Heart right ventricle (tissue), 16 donors: Measurements from ENCODE around the gene NUDT16L1. TPM values are rescaled to one million over a fixed set of nuclear protein-coding genes. Genes with fewer than 3 reads are reported as not detected.

ENCODE experiments used
- ATAC-seq, 8 donors: fragments of 200-7000 bp; cut with Tn5 transposase; one replicate each; pipeline ENCODE4 v1.9.1; 2020; ENCODE audit warnings: mild to moderate bottlenecking in 8 of 8, moderate library complexity in 8 of 8, moderate number of reproducible peaks in 1 of 8
- DNase-seq, 2 donors: peaks; one replicate each; pipeline ENCODE4 v3.0.0-alpha.2; 2020
- H3K27ac ChIP-seq, 10 donors: fragments of 200-600 bp; sonication (generic) in 2 of 10; one replicate each; pipeline versions ENCODE4 v1.5.0 to v1.8.0; 2020 to 2022; ENCODE audit warnings: mild to moderate bottlenecking in 3 of 10
- H3K27me3 ChIP-seq, 7 donors: fragments of 200-600 bp; one replicate each; pipeline ENCODE4 v1.8.0; 2021 to 2022; ENCODE audit warnings: mild to moderate bottlenecking in 2 of 7
- H3K36me3 ChIP-seq, 9 donors: fragments of 200-600 bp; sonication (generic) in 1 of 9; one replicate each; pipeline versions ENCODE4 v1.5.0 to v1.8.0; 2020 to 2022; ENCODE audit warnings: mild to moderate bottlenecking in 2 of 9
- H3K4me1 ChIP-seq, 9 donors: fragments of 200-600 bp; sonication (generic) in 1 of 9; one replicate each; pipeline versions ENCODE4 v1.5.0 to v1.8.0; 2020 to 2022; ENCODE audit warnings: mild to moderate bottlenecking in 4 of 9
- H3K4me3 ChIP-seq, 10 donors: fragments of 200-600 bp; sonication (generic) in 2 of 10; one replicate each; pipeline versions ENCODE4 v1.5.0 to v1.8.0; 2020 to 2022; ENCODE audit warnings: mild to moderate bottlenecking in 7 of 10, moderate library complexity in 2 of 10
- H3K9me3 ChIP-seq, 11 donors: fragments of 200-600 bp in 10 of 11; sonication (generic) in 2 of 11; one replicate each; pipeline versions ENCODE4 v1.5.0 to v1.8.0; 2013 to 2022; ENCODE audit warnings: mild to moderate bottlenecking in 2 of 11, control low read depth in 1 of 11, moderate library complexity in 1 of 11
- WGBS, 2 donors: extraction: QIAGEN DNeasy Blood & Tissue Kit; methylation state at CpG; one replicate each; pipeline ENCODE4 v1.1.7; 2013; ENCODE audit warnings: inconsistent platforms in 1 of 2; 5-methylcytosine and 5-hydroxymethylcytosine counted together
- intact Hi-C, 10 donors: fragments of 100-400 bp; cut with DNase I; formaldehyde crosslinking; loops; one replicate each; pipeline versions ENCODE4 v1.11.1 to v1.14.2; 2022
- polyA plus RNA-seq, 2 donors: library from polyadenylated mRNA; stranded (reverse); fragments of 200-250 nt; gene quantifications; one replicate each; pipeline ENCODE4 v1.2.3, GENCODE V29; 2013
- total RNA-seq, 10 donors: library from RNA; stranded (reverse); fragmentation: NEBNext Ultra II Directional in 3 of 10; extraction: Animal tissue kit (Norgen Biotek cat#: 25700) in 3 of 10; gene quantifications; one replicate each; pipeline versions ENCODE4 v1.2.1 to v1.2.4, GENCODE V29; 2021 to 2023
- TF ChIP-seq, protein P1 (sequence below), 9 donors: fragments of 200-600 bp; sonication (generic) in 2 of 9; IDR thresholded peaks; one replicate each; pipeline versions ENCODE4 v1.5.0 to v1.8.0; 2021 to 2022; ENCODE audit warnings: antibody characterized with exemption in 9 of 9, mild to moderate bottlenecking in 5 of 9, moderate library complexity in 1 of 9
- donor health status: Arrhythmogenic right ventricular cardiomyopathy.
- donor health status: ischemic (EF 13 %, LVEDD 7.1; RV severe dilation, severe dysfunction).
- donor health status: healthy with polysubstance abuse.
- donor health status: DM: no; HTN: yes; CAD: no.
- donor health status: DM: no; HTN: no; CAD: no.
- donor health status: ischemic (EF 25% LVEDD 6.9; RV normal size, moderate dysfunction).
- donor health status: ischemic (EF 25% LVEDD 5.7; RV mildly dilated, moderate dysfunction).
- donor health status: healthy.
- donor health status: DM: yes; HTN: yes; CAD: no.
- donor health status: Ischemic cardiomyopathy.
- donor health status: ischemic (EF 35%, LVEDD 5.7; RV mildly dilated, moderate dysfunction).
- donor health status: nonischemic (EF 11% LVEDD 7.7; RV severe dilation, severe dysfunction).
- donor health status: DM: yes; HTN: yes; CAD: no.
- donor health status: PGD.
- donor health status: ischemic (EF 29% LVEDD 5.4; RV normal size, mild dysfunction).
- donor health status: nonischemic (EF 23%, LVEDD 6.1; RV moderate dilation, normal function).

The NUDT16L1 gene
- total and polyA plus RNA-seq, 12 donors = 25.4 to 65.7 (median 47.0) TPM

GRCh38 chr16:4652561-4652960 lies 40.8 kb upstream of the NUDT16L1 start:
- H3K4me1 ChIP-seq = peaks cover 0 to 10% (median 0%) of the 10 kb centered on the region in 9 donors
- no peaks in the 10 kb centered on the region for H3K9me3 ChIP-seq
- TF ChIP-seq, protein P1, sequence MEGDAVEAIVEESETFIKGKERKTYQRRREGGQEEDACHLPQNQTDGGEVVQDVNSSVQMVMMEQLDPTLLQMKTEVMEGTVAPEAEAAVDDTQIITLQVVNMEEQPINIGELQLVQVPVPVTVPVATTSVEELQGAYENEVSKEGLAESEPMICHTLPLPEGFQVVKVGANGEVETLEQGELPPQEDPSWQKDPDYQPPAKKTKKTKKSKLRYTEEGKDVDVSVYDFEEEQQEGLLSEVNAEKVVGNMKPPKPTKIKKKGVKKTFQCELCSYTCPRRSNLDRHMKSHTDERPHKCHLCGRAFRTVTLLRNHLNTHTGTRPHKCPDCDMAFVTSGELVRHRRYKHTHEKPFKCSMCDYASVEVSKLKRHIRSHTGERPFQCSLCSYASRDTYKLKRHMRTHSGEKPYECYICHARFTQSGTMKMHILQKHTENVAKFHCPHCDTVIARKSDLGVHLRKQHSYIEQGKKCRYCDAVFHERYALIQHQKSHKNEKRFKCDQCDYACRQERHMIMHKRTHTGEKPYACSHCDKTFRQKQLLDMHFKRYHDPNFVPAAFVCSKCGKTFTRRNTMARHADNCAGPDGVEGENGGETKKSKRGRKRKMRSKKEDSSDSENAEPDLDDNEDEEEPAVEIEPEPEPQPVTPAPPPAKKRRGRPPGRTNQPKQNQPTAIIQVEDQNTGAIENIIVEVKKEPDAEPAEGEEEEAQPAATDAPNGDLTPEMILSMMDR (IDR thresholded peaks at IDR 0.05) = no peak
- 92 to 97% methylated on average over 25 of the region's 25 CpGs for WGBS, 2 donors
- ATAC-seq (no peak), DNase-seq (no peak)
- H3K36me3 ChIP-seq = peaks cover 0 to 79% (median 37%) of the 10 kb centered on the region in 9 donors
- H3K27me3 ChIP-seq = no peaks in the 10 kb centered on the region
- H3K27ac ChIP-seq = no peak overlapping the region
- H3K4me3 ChIP-seq = no peak overlapping the region
- intact Hi-C loops = no loop called here

- no peaks in the 10 kb centered on the region for H3K27me3 ChIP-seq
- peaks cover 0 to 10% (median 0%) of the 10 kb centered on the region in 9 donors for H3K4me1 ChIP-seq
- ATAC-seq (no peak), DNase-seq (no peak)
- H3K27ac ChIP-seq = no peak overlapping the region
- 75 to 80% methylated on average over 16 of the region's 16 CpGs for WGBS, 2 donors
- no peak overlapping the region for H3K4me3 ChIP-seq
- intact Hi-C loops = no loop called here
- TF ChIP-seq, protein P1 (IDR thresholded peaks at IDR 0.05) = no peak
- peaks cover 0 to 93% (median 40%) of the 10 kb centered on the region in 9 donors for H3K36me3 ChIP-seq
- no peaks in the 10 kb centered on the region for H3K9me3 ChIP-seq
Observed at GRCh38 chr16:4654011-4654963, 39.1 kb upstream of the NUDT16L1 start.

- ATAC-seq = no peak
- Histone ChIP-seq H3K27ac (no peak overlapping the region), H3K27me3 (no peaks in the 10 kb centered on the region), H3K9me3 (no peaks in the 10 kb centered on the region), H3K36me3 (peaks cover 0 to 100% (median 40%) of the 10 kb centered on the region in 9 donors), H3K4me1 (peaks cover 3 to 14% (median 5%) of the 10 kb centered on the region in 9 donors), H3K4me3 (no peak overlapping the region)
- intact Hi-C loops = no loop called here
- TF ChIP-seq, protein P1 (IDR thresholded peaks at IDR 0.05) = no peak
- no peak for DNase-seq
- WGBS, 2 donors = 79 to 84% methylated on average over 12 of the region's 12 CpGs
Observed at GRCh38 chr16:4654964-4655590, 38.3 kb upstream of the NUDT16L1 start.

- intact Hi-C loops = no loop called here
- peaks cover 0 to 94% (median 35%) of the 10 kb centered on the region in 9 donors for H3K36me3 ChIP-seq
- no peak for DNase-seq
- no peak overlapping the region for H3K4me3 ChIP-seq
- no peaks in the 10 kb centered on the region for H3K27me3 ChIP-seq
- no peak for ATAC-seq
- TF ChIP-seq, protein P1 (IDR thresholded peaks at IDR 0.05) = no peak
- H3K27ac ChIP-seq = no peak overlapping the region
- peaks cover 6 to 17% (median 12%) of the 10 kb centered on the region in 9 donors for H3K4me1 ChIP-seq
- H3K9me3 ChIP-seq = no peaks in the 10 kb centered on the region
- WGBS, 2 donors = 96 to 98% methylated on average over 6 of the region's 6 CpGs
Observed at GRCh38 chr16:4655801-4656200, 37.6 kb upstream of the NUDT16L1 start.
